ENCODE measurements around the gene MINDY1. TPM values are rescaled to one million over a fixed set of nuclear protein-coding genes. Genes with fewer than 3 reads are reported as not detected.
A peak's percentile ranks its signal among the peaks of the same experiment; 100 is the strongest.

Gene MINDY1
- total RNA-seq, 1 donor from 2014 or later: 8.8 TPM

DNA sequence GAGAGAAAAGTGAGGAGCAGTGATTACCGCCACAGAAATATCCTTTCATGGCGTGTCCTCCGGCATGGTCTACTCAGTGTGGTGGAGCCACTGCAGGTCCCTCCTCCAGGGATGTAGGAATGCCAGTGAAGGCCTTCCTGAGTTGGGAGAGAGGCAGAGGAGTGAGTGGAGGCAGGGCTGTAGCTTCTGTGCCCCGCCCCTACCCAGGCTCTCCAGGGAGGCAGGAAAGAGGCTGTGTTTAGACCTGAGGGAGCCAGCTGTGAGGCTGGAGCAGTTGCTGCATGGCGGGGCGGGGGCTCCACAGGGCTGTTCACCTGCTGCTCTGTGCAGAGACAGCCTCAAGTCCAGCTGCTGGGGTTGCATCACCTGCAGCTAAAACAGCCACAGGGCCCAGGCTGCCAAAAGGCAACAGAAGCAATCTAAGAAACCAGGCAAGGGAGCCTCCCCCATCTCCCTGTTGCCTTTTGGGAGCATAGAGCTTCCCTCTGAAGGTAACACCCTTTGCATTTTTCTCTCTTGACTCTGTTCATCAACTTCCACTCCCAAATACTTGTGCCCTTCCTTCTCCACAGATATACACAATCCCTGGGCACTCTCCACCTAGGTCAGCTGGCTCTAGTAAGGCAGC, 25.4 kb downstream of the MINDY1 start:
- no peak overlapping the region for H3K27ac ChIP-seq (ENCODE audit: low read depth, low read length)
- no peak for TF ChIP-seq EZH2 (IDR thresholded peaks at IDR 0.05; ENCODE audit: insufficient read depth, low read length)
- TF ChIP-seq, protein P1, sequence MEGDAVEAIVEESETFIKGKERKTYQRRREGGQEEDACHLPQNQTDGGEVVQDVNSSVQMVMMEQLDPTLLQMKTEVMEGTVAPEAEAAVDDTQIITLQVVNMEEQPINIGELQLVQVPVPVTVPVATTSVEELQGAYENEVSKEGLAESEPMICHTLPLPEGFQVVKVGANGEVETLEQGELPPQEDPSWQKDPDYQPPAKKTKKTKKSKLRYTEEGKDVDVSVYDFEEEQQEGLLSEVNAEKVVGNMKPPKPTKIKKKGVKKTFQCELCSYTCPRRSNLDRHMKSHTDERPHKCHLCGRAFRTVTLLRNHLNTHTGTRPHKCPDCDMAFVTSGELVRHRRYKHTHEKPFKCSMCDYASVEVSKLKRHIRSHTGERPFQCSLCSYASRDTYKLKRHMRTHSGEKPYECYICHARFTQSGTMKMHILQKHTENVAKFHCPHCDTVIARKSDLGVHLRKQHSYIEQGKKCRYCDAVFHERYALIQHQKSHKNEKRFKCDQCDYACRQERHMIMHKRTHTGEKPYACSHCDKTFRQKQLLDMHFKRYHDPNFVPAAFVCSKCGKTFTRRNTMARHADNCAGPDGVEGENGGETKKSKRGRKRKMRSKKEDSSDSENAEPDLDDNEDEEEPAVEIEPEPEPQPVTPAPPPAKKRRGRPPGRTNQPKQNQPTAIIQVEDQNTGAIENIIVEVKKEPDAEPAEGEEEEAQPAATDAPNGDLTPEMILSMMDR (IDR thresholded peaks at IDR 0.05; ENCODE audit: insufficient read depth, low read depth, low read length): no peak
- H4K20me1 ChIP-seq (ENCODE audit: insufficient read depth, low read length): no peaks in the 10 kb centered on the region
- no peak for FAIRE-seq
- peaks cover 6% of the 10 kb centered on the region for H3K27me3 Mint-ChIP-seq (ENCODE audit: low read depth, unreplicated experiment)
- H3K36me3 ChIP-seq (ENCODE audit: insufficient read depth, low read length): no peaks in the 10 kb centered on the region
- no peaks in the 10 kb centered on the region for H3K9me3 ChIP-seq (ENCODE audit: insufficient read depth, low read depth, low read length)
- H3K79me2 ChIP-seq (ENCODE audit: insufficient read depth, low read length): no peaks in the 10 kb centered on the region
- H3K4me2 ChIP-seq (ENCODE audit: low read length): no peak overlapping the region
- peaks cover 31% of the 10 kb centered on the region for H3K4me1 ChIP-seq (ENCODE audit: insufficient read depth, low read length)
- no peak overlapping the region for H3K4me3 ChIP-seq (ENCODE audit: insufficient read depth, low read depth, low read length)
- H3K4me1 Mint-ChIP-seq (ENCODE audit: low read depth, unreplicated experiment): peaks cover 24% of the 10 kb centered on the region
- H2AFZ ChIP-seq (ENCODE audit: low read depth, low read length): no peak overlapping the region
- DNase-seq (ENCODE audit: low read depth): no peak
- H3K9ac ChIP-seq (ENCODE audit: low read length): no peak overlapping the region
- H3K27ac Mint-ChIP-seq (ENCODE audit: unreplicated experiment): no peak overlapping the region
- H3K36me3 Mint-ChIP-seq (ENCODE audit: low read depth, unreplicated experiment): no peaks in the 10 kb centered on the region
- H3K9me3 Mint-ChIP-seq (ENCODE audit: unreplicated experiment): no peaks in the 10 kb centered on the region
- H3K27me3 ChIP-seq (ENCODE audit: insufficient read depth, low read length): peaks cover 6% of the 10 kb centered on the region
- peak overlapping the region; percentile 58 for H3K4me3 Mint-ChIP-seq (ENCODE audit: unreplicated experiment)

DNA sequence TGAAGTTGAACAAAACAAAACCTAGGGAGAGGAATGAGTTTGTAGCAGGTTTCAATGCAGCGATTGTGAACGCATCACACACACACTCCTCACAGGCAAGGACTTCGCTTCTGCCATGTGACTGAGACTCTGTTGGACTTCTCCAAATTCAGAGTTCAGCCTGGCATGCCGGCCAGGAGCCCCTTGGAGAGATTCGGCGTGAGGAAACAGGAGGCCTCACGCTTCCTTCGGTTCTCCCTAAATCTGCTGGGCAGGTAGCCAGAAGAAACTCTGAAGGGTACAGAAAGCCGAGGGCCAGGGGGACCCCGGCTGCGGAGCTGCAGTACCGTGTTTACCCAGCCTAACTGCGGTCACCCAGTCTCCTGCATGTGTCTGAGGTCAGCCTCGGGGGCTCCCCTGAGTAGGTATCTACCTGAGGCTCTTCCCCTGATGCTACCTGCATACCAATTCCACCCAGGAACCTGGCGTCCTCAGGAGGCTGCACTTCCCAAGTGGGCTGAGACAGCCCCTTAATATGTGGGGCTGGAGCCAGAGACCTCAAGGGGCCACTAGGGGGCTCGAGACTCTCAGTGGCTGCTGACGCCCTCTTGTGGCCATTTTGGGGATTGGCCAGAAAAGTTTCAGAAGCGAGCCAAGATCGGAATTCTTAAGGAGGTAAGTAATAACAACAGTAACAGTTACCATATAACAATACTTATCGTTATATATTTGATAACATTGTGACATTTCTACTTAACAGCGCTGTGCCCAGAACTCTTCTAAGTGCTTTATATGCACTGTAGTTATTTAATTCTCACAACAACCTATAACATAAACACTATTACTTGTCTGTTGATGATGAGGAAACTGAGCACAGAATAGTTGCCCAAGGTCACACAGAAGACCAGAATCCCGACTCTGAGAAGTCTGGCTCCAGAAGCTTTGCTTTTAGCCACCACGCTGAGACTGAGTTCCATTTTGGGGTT, 27.3 kb downstream of the MINDY1 start:
- TF ChIP-seq, protein P1 (IDR thresholded peaks at IDR 0.05; ENCODE audit: insufficient read depth, low read depth, low read length): peak; percentile 100
- no peak for TF ChIP-seq EZH2 (IDR thresholded peaks at IDR 0.05; ENCODE audit: insufficient read depth, low read length)
- Histone ChIP-seq H3K79me2 (ENCODE audit: insufficient read depth, low read length) (no peaks in the 10 kb centered on the region), H2AFZ (ENCODE audit: low read depth, low read length) (peak overlapping the region; percentile 51), H3K4me2 (ENCODE audit: low read length) (peak overlapping the region; percentile 71), H3K36me3 (ENCODE audit: insufficient read depth, low read length) (no peaks in the 10 kb centered on the region), H3K9me3 (ENCODE audit: insufficient read depth, low read depth, low read length) (no peaks in the 10 kb centered on the region), H4K20me1 (ENCODE audit: insufficient read depth, low read length) (no peaks in the 10 kb centered on the region), H3K4me3 (ENCODE audit: insufficient read depth, low read depth, low read length) (no peak overlapping the region), H3K27me3 (ENCODE audit: insufficient read depth, low read length) (no peaks in the 10 kb centered on the region), H3K4me1 (ENCODE audit: insufficient read depth, low read length) (peaks cover 31% of the 10 kb centered on the region), H3K27ac (ENCODE audit: low read depth, low read length) (no peak overlapping the region), H3K9ac (ENCODE audit: low read length) (no peak overlapping the region)
- H3K9me3 Mint-ChIP-seq (ENCODE audit: unreplicated experiment): no peaks in the 10 kb centered on the region
- H3K27ac Mint-ChIP-seq (ENCODE audit: unreplicated experiment): peak overlapping the region; percentile 69
- peak; percentile 65 for DNase-seq (ENCODE audit: low read depth)
- H3K4me3 Mint-ChIP-seq (ENCODE audit: unreplicated experiment): no peak overlapping the region
- no peak for FAIRE-seq
- H3K4me1 Mint-ChIP-seq (ENCODE audit: low read depth, unreplicated experiment): peaks cover 23% of the 10 kb centered on the region
- no peaks in the 10 kb centered on the region for H3K36me3 Mint-ChIP-seq (ENCODE audit: low read depth, unreplicated experiment)
- peaks cover 3% of the 10 kb centered on the region for H3K27me3 Mint-ChIP-seq (ENCODE audit: low read depth, unreplicated experiment)
